Suppressor macrophage treated with lipopolysaccharide for 1 hour (primary cell): ENCODE results near the gene OVOL2.

Source experiments
- DNase-seq, 3 donors: peaks; one replicate each; pipeline ENCODE4 v3.0.0-alpha.2; 2020 to 2022

Gene OVOL2

DNA sequence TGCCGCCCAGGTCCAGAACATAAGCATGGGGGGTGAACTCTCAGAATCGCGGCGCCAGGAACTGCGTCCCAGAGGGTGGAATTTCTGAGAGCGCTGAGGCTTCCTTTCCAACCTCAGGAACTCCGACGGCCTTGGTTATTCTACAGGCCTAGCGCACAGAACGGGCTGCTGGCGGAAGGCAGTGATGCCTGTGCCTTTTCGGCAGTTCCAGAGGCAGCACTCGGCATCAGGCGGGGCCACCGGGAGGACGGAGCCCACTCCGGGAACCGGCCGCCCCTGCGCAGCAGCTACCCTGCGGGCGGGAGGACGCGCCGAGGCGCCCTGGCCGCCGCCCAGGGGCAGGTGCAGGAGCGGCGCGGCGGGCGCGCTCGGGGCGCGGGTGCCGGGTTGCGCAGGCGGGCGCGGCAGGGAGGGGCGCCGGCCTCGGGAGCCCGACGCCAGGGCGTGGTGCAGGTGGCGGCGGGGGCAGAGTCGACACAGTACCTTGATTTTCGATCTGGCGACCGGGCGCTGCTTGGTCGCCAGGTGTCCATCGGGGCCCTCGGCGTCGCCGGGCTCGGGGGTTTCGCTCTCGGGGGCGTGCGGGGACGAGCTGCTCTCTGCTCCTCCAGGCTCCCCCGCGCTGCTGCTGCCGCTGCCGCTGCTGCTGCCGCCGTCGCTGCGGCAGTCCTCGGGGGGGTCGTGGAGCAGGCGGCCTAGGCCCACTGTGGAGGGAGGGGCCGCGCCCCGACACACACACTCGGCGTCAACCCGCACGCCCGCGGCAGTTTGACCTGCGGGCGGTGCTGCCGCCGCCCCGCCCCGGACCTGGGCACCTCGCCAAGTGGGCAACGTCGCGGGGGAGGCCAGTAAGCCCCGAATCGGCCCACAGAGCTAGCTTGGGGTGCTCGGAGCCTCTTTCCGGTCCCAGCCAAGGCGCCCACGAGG lies 1.3 kb downstream of the OVOL2 start:
- peak in 1 of 3 donors; percentile 30 for DNase-seq

- DNase-seq = no peak
These were observed 2.5 kb downstream of the OVOL2 start for GRCh38 chr20:18055261-18055660.

- no peak for DNase-seq
These were observed 4.9 kb downstream of the OVOL2 start for GRCh38 chr20:18052856-18053255.

DNA sequence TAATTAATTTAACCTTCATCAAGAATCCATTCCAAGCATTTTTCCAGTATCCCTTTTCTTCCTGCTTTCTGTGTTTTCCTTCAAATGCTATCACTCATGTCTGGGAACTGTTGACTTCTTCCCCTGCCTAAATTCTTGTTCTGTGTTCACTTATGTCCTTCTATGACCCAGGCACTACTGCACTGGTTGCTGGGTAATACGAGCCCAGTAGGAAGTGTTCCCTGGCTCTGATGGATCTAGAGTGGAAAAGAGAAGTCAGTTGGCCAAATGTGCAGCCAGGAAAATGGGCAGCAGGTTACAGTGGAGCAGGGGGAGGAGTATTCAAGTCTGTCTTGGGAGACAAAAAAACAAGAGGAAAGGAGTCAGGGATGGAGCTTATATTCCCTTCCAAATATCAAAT lies 7.1 kb downstream of the OVOL2 start:
- no peak for DNase-seq

GRCh38 chr20:18048176-18048575 lies 9.5 kb downstream of the OVOL2 start:
- peak; percentile 27 to 55 (median 46) for DNase-seq

- DNase-seq = no peak
These were observed 11.2 kb downstream of the OVOL2 start for GRCh38 chr20:18046535-18046934.

DNA sequence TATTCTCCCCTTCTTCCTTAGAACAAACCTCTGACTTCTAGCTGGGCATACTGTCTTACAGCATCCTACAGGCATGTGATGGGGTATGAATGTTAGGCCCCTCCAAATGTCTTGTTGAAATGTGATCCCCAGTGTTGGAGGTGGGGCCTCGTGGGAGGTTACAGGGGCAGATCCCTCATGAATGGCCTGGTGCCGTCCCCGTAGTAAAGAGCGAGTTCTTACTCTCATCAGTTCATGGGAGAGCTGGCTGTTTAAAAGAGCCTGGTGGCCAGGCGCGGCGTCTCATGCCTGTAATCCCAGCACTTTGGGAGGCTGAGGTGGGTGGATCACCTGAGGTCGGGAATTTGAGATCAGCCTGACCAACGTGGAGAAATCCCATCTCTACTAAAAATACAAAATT lies 15.5 kb downstream of the OVOL2 start:
- DNase-seq = no peak

- DNase-seq = no peak
These were observed 16.3 kb downstream of the OVOL2 start for GRCh38 chr20:18041462-18041861.

DNA sequence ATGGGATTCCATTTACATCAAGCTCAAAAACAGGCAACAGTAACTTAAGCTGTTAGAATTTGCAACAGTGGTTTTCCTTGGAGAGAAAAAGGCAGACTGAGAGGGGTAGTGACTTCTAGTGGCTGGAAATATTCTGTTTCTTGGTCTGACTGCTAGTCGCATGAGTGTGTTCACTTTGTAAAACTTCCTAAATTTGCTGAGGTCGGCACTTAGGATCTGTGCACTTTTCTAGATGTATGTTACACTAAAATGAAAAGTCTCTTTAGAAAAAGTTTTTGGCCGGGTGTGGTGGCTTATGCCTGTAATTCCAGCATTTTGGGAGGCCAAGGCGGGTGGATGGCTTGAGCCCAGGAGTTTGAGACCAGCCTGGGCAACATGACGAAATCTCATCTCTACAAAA lies 18.7 kb downstream of the OVOL2 start:
- DNase-seq = no peak

DNA sequence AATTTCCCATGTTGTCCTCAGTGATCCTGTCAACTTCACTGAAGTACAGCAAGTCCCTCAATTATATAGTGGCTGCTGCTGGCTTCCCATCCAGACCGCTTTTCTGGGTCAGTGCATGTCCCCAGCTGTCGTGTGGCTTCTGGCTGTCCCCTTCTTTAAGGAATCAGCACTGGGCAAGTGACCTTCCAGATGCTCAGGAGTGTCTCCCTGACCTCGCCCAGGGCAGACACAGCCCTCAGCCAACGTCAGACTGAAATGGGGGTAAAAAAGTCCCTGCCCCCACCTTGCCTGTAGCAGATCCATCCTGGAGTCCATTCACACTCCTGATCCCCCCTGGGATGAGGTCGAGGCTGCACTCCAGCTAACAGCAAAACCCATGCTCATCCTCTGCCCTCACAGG lies 23.7 kb downstream of the OVOL2 start:
- DNase-seq = no peak

DNA sequence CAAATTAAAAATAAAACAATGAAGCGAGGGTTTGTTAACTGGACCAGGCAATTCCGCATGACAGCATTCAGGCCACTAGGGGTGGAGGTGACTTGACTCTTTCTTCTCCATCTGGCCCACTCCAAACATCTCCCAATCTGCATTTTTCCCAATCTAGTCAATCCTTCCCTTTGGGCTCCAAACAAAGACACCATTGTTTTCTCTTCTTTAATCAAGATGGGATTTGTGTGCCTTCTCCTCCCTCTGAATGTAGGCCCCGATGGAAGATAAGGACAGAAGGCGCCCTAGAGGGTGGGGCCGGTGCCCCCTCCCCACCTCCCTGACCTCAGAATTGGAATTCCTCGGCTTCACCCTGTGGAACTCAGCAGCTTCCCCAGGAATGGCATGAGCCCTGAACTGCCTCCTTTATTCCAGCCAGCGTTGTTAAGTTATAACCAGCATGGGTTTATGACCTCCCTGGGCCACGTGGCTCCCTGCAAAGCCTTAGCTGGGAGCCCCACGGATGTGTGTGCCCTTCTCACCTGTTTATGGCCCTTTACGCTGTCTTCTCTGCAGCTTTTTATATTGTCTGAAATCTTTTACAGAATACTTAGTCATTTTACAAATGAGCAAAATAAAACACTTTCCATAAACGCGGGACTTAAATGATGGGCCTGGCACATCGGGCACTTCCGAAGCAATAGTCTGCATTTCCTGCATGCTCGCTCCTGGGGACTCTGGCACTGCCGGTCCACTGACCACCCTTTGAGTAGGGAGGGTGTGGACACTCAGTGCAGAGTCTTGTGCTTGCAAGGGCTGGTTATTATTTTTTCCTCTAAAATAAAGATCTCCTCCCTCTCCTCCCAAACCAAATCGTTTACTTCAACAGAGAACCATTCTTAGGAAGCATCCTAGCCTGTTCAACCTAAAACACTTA lies 24.5 kb downstream of the OVOL2 start:
- no peak for DNase-seq

- no peak for DNase-seq
These were observed 25.7 kb downstream of the OVOL2 start for GRCh38 chr20:18031888-18032509.

DNA sequence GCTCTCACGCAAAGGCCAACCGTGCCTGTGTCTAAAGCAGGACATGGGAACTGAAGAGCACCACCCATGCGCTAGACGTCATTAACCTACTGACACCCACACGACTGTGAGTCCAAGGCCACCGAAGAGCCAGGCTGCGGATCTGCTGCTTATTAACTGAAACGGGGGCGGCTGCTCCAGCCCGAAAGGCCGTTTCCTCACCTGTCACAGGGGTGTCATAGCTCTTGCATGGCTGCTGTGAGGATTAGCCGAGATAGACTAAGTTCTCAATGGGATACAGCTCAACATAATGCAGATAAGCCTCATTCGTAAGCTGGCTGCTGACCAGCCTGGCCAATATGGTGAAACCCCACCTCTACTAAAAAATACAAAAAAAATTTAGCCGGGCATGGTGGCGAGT lies 26.7 kb downstream of the OVOL2 start:
- DNase-seq = no peak

DNA sequence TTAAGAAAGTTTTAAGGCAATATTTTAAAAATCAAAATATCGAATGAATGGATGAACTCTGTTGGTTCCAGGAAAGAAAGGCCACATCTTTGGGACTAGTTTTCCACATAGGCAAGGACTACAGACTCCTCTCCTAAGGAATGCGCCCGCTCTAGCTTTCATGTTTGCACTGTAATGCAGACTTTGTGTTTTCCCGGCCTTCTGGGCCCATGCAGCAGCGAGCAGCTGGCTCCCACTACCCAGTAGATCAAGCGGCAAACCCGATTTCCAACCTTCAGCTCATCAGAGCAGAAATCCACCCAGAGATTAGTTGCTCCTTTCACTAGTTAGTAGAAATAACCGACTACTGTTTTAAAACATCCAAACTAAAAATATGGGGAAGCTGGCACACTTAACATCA lies 27.7 kb downstream of the OVOL2 start:
- no peak for DNase-seq

DNA sequence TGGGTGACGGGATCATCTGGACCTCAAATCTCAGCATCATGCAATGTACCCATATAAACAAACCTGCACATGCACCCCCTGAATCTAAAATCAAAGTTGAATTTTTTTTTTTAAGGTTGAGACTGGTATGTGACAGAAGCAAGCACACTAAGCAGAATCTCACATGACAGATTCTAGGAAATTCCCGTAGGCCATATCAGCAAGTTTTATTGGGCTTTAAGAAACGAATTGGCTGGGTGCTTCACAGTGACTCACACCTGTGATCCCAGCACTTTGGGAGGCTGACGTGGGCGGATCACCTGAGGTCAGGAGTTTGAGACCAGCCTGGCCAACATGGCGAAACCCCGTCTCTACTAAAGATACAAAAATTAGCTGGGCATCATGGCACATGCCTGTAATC lies 30.7 kb downstream of the OVOL2 start:
- DNase-seq = peak in 1 of 3 donors; percentile 20

DNA sequence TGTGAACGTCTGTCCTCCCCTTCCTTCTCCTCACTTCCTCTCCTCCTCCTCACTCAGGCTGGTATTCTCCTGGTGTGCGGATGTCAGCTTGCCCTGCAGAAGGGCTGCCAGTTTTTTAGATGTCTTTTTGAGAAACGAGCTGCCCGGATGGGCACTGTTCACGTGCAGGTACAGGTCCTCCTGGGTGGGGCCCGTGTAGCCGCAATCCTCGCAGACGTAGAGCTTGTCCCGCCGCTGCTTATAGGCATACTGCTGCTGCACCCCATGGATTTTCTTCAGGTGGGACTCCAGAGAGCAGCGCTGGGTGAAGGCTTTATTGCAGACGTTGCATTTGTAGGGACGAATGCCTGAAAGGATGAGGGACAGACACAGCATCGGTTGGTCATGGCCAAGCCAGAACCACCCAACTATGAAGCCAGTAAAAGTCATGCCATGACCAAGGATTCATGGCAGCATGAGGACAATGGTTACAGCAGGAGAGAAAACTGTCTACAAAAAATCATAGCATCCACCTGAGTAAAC lies 33.0 kb downstream of the OVOL2 start:
- DNase-seq = no peak

DNA sequence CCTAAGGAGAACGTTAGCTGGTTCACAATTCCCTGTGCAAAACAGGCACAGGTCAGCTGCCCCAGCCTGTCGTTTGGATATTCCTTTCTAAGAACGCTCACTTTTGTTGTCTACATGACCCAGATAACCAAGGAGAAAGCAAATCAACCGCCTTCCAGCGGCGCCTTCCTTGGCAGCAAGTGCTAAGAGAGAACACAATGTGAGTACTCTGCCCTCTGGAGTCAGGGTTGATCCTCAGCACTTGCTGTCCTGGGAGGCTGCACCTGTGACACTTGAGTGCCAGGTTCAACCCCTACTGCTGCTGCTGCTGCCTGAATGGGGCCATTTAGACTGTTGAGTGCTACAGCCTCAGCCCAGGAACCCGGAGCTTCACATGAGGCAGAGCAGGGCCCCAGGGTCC lies 36.8 kb downstream of the OVOL2 start:
- DNase-seq = no peak

DNA sequence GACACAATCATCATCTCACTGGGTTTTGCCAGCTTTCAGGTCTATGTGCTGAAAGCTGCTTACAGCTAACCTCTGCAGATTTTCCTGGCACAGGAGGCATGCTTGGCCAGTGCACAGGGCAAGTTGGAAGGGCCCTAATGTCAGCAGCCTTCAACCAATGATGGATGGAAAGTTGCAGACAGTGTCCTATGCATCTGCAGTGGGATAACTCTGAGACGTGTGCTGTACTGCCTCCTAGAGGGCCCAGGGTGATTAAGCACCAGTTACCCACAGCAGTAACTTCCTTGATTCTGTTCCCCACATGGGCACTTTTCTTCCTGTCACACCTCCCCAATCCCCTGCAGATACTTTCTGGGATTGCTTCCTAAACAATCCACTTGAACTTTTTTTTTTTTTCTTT lies 38.6 kb downstream of the OVOL2 start:
- DNase-seq = peak; percentile 34 to 60 (median 59)

- no peak for DNase-seq
These were observed 39.6 kb downstream of the OVOL2 start for GRCh38 chr20:18018100-18018499.

DNA sequence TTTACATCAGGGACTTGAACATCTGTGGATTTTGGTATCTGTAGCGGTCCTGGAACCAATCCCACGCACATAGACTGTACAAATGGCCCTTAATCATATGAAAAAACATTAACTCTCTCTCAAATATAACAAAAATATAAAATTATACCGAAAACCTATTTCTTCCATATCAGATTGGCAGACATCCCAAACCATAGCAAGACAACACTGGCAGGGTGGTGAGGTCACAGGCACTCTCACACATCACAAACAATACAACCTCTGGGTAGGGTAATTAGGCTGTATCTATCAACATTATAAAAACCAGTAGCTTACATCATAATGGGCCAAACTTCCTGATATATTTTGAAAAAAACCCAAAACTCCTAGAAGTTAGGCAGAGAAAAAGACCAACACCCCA lies 40.9 kb downstream of the OVOL2 start:
- DNase-seq = no peak

- DNase-seq = no peak
These were observed 43.3 kb downstream of the OVOL2 start for GRCh38 chr20:18014411-18014810.

DNA sequence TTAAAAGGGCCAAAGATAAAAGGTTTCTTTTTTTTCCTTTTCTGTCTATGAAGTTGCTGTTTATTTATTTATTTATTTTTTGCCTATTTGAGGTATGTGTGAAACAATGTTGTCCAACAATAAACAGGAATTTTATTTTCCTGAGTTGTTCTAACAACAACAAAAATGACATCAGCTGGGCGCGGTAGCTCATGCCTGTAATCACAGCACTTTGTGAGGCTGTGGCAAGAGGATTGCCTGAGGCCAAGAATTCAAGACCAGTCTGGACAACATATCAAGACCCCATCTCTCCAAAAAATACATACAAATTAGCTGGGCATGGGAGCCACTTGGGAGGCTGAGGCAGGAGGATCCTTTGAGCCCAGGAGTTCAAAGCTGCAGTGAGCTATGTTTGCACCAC lies 44.8 kb downstream of the OVOL2 start:
- no peak for DNase-seq
